Measurements from ENCODE around the gene MYL3.

MYL3 gene

DNA sequence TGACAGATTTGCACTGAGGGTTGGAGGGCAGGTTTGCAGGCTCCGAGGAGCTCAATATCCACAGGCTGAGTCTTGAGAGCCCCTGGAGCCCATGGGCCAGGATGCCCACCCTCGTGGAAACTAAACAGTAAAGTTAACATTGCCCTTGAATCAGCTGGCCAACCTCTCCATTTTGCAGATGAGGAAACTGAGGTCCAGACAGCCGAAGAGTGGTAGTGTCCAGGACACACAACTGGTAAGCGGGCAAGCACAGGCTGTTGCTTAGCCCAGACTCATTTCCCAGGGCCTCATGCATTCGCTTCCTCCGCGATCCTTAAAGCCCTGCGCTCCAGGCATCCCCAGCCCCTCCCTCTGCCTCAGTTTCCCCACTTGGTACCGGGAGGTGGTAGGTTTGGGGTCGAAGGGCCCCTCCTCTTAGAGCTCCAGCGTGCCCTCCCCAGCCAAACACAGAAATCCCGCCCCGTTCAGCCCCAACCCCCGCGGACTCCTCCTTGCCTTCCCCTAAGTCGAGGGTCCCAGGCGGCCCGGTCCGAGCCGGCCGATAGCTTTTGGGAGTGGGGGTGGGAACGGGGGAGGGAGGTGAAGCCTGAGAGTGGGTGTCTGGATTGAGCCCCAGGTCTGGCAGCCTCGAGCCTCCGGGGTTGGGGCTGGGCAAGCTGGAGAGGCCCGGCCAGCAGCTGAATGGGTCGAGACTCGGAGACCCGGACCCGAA lies 17.8 kb upstream of the MYL3 start:
- Histone ChIP-seq H3K27ac (replicated peaks) (no peak overlapping the region), H3K27me3 (ENCODE audit: insufficient read depth, poor library complexity, severe bottlenecking) (peaks cover 46% of the 10 kb centered on the region), H3K4me3 (replicated peaks; ENCODE audit: insufficient read depth, low read length) (no peak overlapping the region)
- DNase-seq (ENCODE audit: low read depth in 1 of 2, low spot score in 1 of 2): no peak
- TF ChIP-seq, protein P1, sequence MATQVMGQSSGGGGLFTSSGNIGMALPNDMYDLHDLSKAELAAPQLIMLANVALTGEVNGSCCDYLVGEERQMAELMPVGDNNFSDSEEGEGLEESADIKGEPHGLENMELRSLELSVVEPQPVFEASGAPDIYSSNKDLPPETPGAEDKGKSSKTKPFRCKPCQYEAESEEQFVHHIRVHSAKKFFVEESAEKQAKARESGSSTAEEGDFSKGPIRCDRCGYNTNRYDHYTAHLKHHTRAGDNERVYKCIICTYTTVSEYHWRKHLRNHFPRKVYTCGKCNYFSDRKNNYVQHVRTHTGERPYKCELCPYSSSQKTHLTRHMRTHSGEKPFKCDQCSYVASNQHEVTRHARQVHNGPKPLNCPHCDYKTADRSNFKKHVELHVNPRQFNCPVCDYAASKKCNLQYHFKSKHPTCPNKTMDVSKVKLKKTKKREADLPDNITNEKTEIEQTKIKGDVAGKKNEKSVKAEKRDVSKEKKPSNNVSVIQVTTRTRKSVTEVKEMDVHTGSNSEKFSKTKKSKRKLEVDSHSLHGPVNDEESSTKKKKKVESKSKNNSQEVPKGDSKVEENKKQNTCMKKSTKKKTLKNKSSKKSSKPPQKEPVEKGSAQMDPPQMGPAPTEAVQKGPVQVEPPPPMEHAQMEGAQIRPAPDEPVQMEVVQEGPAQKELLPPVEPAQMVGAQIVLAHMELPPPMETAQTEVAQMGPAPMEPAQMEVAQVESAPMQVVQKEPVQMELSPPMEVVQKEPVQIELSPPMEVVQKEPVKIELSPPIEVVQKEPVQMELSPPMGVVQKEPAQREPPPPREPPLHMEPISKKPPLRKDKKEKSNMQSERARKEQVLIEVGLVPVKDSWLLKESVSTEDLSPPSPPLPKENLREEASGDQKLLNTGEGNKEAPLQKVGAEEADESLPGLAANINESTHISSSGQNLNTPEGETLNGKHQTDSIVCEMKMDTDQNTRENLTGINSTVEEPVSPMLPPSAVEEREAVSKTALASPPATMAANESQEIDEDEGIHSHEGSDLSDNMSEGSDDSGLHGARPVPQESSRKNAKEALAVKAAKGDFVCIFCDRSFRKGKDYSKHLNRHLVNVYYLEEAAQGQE (IDR thresholded peaks at IDR 0.05; ENCODE audit: insufficient replicate concordance, low read depth): no peak
- no peak for TF ChIP-seq GABPA (IDR thresholded peaks at IDR 0.05; ENCODE audit: low read depth)
- TF ChIP-seq, protein P2, sequence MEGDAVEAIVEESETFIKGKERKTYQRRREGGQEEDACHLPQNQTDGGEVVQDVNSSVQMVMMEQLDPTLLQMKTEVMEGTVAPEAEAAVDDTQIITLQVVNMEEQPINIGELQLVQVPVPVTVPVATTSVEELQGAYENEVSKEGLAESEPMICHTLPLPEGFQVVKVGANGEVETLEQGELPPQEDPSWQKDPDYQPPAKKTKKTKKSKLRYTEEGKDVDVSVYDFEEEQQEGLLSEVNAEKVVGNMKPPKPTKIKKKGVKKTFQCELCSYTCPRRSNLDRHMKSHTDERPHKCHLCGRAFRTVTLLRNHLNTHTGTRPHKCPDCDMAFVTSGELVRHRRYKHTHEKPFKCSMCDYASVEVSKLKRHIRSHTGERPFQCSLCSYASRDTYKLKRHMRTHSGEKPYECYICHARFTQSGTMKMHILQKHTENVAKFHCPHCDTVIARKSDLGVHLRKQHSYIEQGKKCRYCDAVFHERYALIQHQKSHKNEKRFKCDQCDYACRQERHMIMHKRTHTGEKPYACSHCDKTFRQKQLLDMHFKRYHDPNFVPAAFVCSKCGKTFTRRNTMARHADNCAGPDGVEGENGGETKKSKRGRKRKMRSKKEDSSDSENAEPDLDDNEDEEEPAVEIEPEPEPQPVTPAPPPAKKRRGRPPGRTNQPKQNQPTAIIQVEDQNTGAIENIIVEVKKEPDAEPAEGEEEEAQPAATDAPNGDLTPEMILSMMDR (IDR thresholded peaks at IDR 0.05; ENCODE audit: insufficient read depth, low read length): no peak
- no peak for TF ChIP-seq SPI1 (IDR thresholded peaks at IDR 0.05; ENCODE audit: borderline replicate concordance, low read depth)
- no peak for TF ChIP-seq POLR2AphosphoS5 (IDR thresholded peaks at IDR 0.05; ENCODE audit: low read depth)

DNA sequence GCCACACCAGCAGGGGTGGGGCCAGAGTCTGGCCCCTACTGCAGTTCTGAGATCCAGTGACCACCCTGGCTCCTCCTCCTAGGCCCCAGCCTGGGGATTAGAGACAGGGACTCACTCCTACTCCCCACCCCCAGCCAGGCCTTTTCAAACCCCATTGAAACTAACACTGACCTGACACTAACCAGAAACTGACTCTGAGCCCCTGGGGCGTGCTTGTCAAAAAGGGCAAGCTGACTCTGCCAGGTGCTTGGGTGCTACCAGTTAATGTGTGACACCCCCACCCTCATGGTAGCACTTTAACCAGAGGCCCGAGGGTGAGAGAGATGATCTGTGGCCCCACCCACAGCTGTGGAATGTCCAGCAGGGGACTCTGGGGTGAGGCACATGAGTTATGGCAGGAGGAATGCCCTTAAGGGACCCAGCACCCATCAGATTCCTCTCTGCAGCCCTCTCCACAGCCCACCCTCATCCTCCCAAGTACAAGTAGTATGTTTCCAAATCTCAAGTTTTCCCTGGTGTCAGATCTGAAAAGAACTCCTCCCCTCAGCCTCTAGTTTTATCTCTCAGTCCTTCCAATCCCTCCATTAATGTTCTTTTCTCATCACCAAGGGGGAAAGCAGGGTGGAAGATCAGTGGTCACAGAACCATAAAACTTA lies 15.7 kb upstream of the MYL3 start:
- no peak for DNase-seq (ENCODE audit: low read depth in 1 of 2, low spot score in 1 of 2)
- TF ChIP-seq GABPA (IDR thresholded peaks at IDR 0.05; ENCODE audit: low read depth): no peak
- TF ChIP-seq, protein P1 (IDR thresholded peaks at IDR 0.05; ENCODE audit: insufficient replicate concordance, low read depth): no peak
- no peak for TF ChIP-seq SPI1 (IDR thresholded peaks at IDR 0.05; ENCODE audit: borderline replicate concordance, low read depth)
- TF ChIP-seq, protein P2 (IDR thresholded peaks at IDR 0.05; ENCODE audit: insufficient read depth, low read length): no peak
- TF ChIP-seq POLR2AphosphoS5 (IDR thresholded peaks at IDR 0.05; ENCODE audit: low read depth): no peak
- Histone ChIP-seq H3K27me3 (ENCODE audit: insufficient read depth, poor library complexity, severe bottlenecking) (peaks cover 37% of the 10 kb centered on the region), H3K27ac (replicated peaks) (no peak overlapping the region), H3K4me3 (replicated peaks; ENCODE audit: insufficient read depth, low read length) (no peak overlapping the region)

DNA sequence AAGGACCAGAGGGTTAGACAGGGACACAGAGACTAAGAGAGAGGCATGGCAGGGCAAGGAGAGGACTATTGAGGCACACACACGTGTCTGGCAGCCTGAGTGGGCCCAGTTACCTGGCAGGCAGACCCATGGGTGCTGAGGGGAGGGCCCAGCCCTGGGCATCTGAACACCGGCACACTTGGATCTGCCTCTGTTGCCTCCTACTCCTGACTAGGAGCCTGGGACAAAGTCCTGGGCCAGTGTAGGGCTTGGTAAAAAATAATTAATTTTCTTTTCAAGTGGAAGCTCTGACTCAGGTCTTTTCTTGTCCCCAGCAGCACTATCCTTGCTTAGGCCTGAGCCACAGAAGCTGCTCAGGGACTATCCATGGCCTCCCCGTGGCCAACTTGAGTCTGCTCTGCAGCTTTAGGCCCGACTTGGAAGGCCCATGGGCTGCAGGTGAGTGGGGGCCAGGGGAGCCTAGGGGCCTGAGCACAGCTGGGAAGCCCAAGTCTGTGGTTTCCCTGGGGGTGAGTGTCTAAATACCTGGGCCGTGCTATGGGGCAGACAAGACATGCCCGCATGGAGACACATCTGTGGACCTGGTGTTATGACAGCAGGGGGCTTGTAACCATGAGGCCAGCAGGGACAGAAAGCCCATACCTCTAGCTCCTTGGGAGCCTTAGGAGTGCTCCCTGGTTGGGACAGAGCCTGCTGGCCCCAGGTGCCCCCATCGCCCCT lies 14.3 kb upstream of the MYL3 start, which contains the start of gene PTH1R:
PTH1R (plus strand) TSS at position 316 of the 720 bp plus-strand sequence. CDS start 5,839 bp downstream, outside the sequence.
- Histone ChIP-seq H3K27me3 (ENCODE audit: insufficient read depth, poor library complexity, severe bottlenecking) (peaks cover 30% of the 10 kb centered on the region), H3K27ac (replicated peaks) (no peak within 1 kb of the TSS), H3K4me3 (replicated peaks; ENCODE audit: insufficient read depth, low read length) (no peak within 1 kb of the TSS)
- no peak for DNase-seq (ENCODE audit: low read depth in 1 of 2, low spot score in 1 of 2)
- TF ChIP-seq, protein P2 (IDR thresholded peaks at IDR 0.05; ENCODE audit: insufficient read depth, low read length): no peak
- TF ChIP-seq SPI1 (IDR thresholded peaks at IDR 0.05; ENCODE audit: borderline replicate concordance, low read depth) (no peak), GABPA (IDR thresholded peaks at IDR 0.05; ENCODE audit: low read depth) (no peak)
- TF ChIP-seq, protein P1 (IDR thresholded peaks at IDR 0.05; ENCODE audit: insufficient replicate concordance, low read depth): no peak
